ENCODE results near the gene MPDZ.
"Not testable (repeated sequence)": the region's sequence is repeated elsewhere in the genome, so short reads cannot be mapped to it uniquely, and the experiment has no call there.

MPDZ gene

DNA sequence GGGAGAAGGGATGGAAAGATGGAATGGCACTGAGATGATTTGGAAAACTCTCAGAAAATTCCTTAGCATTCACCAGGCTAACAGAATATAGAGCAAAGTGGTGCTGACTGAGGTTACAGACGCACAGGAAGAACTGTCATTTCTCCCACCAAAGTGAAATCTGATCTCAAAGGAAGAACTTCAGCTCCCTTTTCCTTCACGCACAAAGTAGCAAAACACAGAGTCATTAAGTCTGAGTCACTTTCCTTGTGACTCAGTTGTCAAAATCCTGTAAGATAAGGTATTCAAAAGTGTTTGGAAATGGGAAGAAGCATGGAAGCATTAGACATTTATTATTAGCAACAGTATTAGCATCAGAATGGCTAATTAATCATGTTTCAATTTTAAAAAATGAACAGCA is 11.7 kb downstream of the MPDZ start:
- no peak for DNase-seq

DNA sequence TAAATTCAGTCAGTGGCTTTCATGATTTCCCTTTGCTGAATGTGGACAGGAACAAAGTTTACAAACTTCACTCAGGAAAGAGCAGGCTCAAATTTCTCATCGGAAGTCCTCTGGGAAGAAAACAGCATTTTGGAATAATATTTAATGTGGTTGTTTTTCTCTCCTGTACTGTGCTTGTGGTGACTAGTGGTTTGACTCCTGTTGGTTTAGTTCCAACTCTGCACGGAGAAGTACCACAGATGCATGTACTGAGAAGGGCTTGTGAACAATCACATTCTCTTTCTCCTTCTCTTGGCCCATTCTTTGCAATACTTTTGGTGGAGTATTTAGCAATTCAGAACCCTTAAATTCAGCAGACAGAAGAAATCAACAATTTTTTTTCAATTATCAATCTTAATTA is 13.3 kb downstream of the MPDZ start:
- DNase-seq, result no peak

DNA sequence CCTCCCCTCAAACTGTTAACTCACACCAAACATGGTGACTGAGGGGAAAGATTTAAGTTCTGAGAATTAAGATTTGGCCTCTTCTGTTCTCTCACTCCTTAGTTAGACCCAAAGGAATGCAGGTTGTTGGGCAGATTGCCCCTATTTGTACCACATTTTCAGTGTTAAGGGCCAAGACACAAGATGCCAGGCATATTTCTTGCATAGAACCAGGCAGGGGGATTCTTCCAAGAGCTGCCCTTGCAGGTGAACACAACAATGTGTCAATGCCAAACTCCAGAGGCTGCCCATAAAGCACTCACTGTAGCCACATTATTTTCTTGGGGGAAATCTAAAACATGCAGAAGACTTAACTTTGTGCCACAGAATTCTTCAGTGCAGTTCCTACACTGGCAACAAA is 14.7 kb downstream of the MPDZ start:
- DNase-seq, result no peak

DNA sequence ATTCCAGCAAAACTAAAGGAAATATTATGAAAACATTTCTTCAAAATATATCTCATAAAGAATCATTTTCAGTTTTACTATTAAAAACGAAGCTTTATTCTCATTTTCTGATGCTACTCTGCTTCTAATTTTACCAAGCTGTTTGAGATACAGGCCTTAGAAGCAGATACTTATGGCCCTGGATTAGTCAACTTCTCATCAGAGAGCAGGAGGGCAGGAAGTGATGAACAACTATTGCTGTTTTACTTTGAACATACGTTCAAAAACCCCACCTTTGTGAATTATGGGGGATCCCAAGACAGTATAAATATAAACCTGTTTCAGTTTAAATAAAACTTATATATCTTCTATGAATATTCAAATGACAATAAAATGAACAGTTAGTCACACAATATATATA is 16.0 kb downstream of the MPDZ start:
- no peak for DNase-seq

DNA sequence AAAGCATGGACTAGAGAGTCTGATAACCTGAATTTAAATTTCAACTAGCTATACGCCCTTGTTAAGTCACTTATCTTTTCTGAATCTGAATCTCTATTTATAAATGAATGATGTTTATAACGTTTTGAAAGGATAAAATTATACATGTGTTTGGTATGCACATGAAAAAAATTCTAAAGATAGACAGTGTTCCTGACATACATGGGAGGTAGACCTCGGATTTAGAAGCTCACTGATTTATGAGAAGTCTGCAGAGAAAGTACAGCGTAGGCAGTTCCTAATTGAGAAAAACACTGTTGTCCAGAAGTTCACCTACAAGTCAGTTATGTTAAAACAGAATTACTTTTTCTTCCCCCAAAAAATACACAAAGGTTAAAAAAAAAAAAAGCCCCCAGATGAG is 26.6 kb downstream of the MPDZ start:
- DNase-seq, result no peak

DNA sequence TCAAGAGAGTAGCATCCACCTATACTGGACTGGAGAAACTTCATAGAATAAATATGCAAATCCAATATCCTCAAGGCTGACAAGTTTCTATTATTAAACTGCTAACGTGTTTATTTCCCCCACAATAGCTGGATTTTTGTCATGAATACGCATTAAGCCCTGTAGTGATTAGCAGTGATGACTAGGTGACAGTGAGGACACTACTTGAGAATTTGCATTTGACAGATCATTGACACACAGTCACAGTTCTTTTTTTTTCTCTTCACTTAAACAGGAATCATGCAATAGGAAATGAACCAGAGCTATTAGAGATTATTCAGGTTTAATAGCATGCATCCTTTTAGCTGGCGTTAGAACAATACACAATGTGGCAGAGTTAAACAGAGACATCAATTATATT is 35.3 kb downstream of the MPDZ start:
- DNase-seq, result no peak

DNA sequence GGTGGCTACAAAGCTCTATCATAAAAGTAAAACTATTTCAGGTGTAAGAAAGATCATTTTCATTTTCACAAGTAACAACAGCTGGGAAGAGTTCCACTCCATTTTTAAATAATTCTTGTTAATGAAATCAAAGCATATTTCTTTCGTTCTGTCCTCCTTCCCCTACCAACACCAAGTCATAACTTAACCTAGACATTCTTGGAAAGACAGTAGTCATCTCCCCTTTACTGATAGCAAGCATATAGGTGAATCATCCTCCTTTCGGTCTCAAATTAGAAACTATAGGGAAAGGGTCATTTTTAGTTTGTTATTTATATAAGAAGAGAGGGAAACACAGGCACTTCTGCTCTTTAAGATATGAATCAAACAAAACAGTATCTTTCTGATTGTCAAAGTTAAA is 38.2 kb downstream of the MPDZ start:
- DNase-seq, result no peak

DNA sequence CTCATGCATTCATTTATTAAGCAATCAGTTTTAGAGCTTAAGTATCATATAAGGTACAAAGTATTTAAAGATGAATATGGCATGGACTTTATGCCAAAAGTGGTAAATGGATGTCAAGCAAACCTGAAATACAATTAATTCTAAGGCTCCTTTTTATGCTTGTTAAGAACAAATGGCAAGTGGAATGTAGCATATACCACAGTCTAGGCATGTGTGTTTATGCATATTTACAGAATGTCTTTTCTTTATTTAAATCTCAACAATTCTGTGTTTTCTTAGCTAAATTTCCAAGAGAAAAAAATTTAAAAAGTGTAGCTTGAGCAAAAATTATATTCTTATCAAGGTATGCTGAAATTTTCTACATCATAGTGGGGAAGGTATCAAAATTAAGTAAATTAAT is 39.8 kb downstream of the MPDZ start:
- DNase-seq, result no peak

DNA sequence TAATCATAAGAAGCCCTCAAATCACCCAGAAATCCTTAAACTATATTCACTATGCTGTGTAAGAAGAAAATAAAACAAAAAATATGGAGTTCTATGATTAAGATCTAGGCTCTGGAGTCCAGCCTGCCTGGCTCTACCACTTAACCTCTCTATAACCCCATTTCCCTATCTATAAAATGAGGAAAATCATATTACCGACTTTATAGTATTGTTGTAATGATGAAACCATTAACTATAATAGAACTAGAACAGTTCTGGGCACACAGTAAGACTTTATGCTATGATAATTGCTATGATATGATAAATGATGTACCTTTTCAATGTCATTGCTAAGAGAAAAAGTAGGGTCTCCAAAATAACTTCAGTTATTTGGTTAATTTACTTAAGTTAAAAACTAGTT is 40.3 kb downstream of the MPDZ start:
- no peak for DNase-seq

DNA sequence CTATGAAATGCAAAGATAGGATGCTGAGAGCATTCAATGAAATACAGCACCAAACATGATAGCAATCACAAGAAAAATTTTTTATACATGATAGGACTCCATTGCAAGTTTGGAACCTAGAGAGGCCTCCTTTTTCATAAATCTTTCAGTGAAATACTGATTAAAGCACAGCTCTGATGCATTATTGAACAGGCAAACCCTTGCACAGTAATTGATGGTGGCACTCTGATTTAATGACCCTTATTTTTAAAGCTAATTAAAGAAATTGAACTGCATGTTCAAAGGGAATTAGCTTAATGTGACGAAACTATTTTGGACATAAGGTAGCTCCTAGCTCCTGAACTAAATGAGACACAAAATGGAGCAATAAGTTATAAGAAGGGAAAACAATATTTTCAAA is 44.6 kb downstream of the MPDZ start:
- no peak for DNase-seq

DNA sequence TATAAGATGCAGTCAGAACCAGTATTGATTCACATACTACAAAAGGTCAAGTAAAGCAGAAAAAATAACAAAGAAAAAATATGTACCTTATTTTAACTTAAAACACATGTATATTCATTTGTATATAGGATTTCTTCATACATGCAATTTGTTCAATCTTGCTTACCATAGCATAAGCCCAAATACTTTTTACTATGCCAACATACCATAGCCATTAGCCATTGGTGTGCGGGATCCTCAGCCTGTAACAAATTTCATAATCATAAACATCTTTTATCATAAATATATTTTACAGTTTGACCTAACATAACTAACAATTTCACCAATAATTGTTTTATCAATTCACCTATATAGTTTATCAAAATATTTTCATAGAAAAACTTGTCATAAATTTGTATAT is 51.1 kb downstream of the MPDZ start:
- no peak for DNase-seq

DNA sequence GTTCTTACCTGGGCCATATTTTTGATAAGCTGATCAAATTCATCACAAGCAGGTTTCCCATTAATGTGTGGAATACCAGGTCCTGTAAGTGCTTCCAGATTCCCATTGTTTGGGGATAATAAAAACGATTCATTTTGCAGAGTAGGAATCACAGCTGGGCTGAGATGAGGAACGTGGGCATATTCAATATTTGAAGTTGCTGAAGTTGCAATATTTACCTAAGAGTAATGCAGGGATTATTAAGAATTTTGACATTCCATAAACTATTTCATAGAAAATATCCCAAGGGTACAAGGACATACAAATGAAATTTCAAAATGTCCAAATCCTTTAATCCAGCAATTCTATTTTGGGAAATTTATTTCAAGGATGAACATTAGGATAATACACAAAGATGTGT is 55.1 kb downstream of the MPDZ start:
- DNase-seq, result no peak

DNA sequence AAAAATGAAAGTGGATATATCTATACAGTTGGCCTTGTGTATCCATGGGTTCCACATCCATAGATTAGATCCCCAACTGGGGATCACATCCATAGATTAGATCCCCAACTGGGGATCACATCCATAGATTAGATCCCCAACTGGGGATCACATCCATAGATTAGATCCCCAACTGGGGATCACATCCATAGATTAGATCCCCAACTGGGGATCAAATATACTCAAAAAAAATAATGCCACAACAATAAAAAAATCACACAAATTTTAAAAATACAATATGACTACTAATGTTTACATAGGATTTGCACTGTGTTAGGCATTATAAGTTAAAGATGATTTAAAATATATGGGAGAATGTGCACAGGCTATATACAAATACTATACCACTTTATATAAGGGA is 56.8 kb downstream of the MPDZ start:
- not testable (repeated sequence) for DNase-seq

DNA sequence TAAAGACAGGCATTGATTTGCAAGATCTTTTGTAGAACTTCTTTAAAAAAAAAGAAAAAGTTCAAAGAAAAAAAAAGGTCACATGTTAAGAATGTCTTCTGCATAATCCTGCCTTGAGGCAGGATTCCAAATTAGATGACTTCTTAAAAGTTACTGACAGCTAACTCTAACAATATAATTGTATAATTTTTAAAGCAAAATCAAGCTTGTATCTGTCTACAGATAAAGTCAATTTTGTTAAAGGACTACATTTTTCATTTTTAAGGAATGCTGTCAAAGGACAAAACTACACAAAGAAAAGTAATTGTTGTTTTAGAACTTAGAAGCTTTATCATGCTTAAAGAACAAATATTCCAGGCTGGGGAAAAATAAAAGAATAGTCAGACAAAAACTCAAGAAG is 57.8 kb downstream of the MPDZ start:
- no peak for DNase-seq

DNA sequence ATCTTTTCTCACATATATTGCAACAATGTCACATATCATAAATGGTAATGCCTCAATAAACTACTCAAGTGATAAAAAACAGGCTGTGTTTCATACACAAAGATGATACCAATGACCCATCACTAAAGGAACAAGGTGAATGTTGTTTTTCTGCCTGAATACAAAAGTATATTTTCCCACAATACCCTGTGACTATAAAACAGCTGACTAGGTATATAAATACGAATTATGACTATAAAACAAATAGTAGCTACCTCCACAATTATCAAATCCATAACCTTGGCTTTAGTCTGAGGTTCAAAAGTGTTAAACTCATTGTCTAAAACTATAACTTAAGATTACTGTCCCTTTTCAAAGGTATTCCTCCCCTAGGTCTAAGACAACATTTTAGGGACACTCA is 58.7 kb downstream of the MPDZ start:
- DNase-seq, result no peak

DNA sequence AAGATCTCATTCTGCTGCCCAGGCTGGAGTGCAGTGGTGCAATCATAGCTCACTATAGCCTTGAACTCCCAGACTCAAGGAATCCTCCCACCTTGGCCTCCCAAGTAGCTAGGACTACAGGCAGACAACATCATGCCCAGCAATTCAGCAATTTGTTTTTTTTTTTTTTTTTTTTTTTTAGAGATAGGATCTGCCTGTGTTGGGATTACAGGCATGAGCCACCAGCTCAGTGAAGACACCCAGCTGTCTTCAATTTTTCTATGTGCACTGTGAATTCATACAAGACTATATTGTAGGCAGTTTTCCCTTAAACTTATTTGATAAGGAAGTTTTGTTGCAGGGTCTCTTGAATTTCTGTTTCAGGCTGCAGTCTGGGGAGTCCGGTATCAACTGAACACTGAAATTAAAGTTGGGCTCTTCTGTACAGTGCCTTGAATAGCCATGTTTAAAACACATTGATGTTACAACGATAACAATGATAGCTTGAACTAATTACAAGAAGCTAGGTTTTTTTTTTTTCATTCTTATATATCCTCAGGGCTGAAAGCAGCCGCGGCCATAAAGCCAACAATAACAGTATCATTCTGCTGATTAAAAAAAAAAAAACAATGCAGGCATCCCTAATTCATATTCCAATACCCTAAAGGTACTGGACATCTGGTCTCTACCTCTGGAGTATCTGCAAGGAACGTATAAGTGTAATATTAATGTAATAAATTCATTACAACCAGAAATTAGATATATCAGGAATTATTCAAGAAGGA is 63.5 kb downstream of the MPDZ start:
- DNase-seq, result no peak

DNA sequence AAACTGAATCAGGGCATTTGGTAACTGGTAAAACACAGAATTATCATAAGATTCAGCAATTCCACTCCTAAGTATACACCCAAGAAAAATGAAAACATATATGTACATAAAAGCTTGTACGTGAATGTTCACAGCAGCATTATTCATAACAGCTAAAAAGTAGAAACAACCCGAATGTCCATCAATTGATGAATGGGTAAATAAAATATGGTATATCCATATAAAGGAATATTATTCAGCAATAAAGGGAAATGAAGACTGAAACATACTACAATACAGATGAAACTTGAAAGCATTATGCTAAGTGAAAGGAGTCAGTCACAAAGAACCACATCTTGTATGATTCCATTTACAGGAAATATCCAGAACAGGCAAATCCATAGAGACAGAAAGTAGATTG is 65.5 kb downstream of the MPDZ start:
- DNase-seq, result no peak

DNA sequence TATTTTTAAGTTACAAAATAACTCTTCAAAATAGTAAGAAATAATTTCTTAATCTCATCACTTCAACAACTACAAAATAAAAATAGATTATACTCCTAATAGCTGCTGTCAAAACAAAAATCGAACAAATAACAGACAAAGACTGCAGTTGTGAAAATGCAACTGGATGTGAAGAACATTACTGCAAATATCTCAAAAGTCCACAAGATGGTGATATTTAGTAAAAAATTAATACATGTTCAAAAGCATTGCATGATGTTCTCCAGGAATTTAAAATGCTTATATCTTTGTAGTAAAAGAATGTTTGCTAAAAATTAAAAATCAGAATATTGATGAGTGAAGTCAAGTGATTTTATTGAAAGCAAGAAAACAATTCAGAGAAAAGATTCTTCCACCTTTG is 66.2 kb downstream of the MPDZ start:
- no peak for DNase-seq

DNA sequence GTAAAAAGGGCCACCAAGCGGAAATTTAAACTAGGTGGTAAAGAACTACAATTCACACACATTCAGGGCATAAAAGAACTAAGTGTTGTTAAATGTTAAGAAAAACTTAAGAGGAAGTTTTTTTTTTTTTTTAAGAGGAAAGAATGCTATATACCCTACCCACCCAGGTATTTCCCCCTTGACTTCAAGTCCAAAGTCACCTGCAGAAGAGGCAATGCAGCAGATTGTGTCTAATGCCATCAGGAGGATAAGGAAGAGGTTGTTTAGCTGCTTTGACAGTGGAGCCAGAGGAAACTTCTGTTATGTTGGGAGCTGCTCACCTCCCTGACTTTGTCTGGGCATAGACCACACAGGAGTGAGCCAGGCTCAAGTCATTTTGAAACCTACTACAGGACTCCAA is 69.2 kb downstream of the MPDZ start:
- no peak for DNase-seq

DNA sequence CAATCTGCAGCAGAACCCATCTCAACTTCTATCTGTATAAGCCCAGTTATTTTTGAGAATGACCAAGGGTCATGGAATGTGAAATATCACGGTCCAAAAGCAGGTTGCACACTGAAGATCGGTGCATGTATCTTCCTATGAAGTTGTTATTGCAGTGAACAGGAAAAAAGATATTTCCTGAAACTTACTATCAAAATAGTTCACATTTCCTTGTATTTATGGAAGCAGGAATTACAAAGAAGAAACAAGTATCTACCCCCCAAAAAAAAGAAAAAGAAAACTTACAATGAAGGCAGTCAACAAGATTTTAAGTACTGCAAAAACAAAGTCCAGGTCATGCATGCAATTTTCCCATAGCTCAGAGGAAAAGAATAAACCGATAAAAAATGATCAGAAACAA is 70.0 kb downstream of the MPDZ start:
- DNase-seq, result no peak

DNA sequence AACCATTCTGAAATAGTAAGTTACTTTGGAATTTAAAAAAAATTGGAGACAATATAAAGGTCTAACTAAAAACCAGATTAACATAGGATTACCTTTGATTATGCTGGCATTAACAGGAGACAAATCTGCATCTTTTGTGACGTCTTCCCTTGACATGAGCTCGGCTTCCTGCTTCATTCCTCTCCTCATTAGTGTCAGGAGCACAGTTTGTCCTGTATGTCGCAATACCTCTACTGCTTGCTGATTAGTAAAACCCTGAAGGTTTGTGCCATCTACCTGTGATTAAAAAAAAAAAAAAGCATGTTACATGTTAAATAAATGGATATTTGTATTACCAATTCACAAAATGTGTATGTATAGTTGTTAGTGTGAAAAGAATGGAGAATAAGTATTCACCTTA is 73.7 kb downstream of the MPDZ start:
- no peak for DNase-seq

DNA sequence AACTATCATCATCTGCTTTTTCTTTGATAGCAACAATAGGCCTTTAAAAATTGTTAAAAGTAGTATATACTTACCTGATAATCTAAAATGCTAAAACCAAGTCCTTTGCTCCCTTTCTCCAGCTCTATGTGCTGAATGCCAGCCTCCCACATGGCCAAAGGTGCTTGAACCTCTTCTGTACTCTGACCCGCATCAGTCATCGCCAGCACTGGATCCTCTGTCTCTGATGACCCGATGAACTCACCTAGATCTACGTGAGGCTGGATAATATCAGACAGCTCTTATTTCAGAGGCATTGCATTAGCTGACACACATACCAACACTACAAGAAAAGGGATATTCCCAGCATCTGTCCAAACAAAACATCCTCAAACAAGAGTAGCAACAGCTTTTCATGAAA is 89.5 kb downstream of the MPDZ start:
- no peak for DNase-seq

DNA sequence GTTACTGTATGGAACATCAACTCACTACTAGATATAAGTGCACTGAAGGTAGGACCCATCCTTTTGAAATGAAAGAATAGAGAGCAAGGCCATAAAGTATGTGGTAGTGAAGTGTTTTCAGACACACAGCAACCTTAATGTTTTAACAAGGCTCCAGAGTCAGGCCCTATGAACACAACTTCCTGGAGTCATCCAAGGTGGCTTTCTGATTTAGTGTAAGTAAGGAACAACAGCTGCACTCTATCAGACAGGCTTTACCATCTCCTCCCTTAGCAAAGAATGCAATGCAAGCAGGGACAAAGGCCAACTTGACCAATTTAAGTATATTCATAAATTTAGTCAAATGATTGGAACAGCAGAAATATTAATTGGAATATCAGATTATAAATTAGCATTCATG is 90.1 kb downstream of the MPDZ start:
- no peak for DNase-seq

DNA sequence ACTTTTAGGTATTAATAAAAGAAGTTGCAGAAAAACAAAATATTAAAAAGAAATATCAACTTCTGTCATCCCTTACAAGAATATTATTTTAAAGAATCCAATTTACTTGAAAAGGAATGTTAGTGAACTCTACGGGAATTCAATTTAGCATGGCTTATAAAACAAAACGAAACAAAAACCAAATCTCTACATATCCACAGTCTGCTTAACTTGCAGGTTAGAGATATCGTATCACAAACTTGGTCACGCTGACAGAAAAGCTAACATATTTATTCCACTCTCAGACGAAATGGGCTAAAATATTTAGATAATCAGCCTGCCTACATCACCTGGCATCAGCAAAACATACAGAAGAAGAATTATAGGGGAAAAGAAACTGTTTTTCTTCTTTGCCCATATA is 92.7 kb downstream of the MPDZ start:
- no peak for DNase-seq

DNA sequence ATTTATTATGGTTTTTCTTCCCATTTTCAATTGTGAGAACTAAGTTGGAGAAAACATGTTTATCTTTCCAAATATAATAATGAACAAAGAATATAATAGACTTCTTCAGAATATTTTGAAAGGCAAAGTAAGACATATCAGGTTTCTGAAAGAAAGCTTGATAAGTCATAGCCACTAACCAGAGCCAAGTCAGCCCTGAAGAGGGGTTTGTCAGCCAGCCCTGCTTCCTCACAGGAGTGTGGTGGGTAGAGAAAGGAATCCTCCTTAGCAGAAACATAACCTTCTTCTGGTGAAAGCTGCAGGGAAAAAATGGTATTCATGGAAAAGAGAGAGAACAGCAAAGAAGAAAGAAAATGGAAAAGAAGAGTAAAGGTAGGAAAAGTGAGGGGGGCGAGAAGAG is 93.4 kb downstream of the MPDZ start:
- no peak for DNase-seq

DNA sequence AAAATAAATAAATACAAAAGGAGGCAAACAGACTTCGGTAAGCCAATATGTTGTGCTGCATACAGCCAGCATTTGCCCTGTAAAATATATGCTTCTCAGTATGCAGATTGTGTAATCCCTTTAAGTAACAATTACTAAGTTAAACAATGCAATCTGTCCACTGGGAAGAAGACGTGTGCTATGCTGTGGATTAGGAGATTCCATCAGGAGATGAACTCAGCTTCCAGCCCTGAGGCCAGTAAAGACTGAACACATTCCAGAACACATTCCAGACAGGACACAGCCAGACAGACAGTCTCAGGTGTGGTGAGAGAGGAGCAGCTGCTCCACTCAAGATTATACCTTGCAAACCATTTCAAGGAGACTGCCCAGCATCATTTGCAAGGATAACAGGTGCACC is 97.8 kb downstream of the MPDZ start:
- no peak for DNase-seq

All from right hindlimb (tissue), 1 donor.